Measurements from ENCODE around the gene IMMP2L.

Gene IMMP2L

DNA sequence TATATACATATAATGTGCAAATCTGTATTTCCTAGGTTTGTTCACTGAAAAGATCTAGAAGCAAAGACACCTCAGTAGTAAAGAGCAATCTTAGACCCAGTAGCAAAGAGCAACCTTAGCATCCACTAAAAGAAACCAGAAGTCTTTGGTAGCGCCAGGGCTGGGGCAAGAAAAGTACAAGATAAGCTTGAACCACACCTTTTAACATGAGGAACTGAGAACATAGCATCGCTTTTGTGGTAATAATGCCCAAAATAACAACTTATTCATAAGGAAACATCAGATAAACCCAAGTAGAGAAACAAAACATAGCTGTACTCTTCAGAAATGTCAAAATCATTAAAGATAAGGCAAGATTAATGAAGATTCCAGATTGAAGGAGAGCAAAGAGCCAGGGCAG is 173.4 kb downstream of the IMMP2L start:
- DNase-seq, result no peak

DNA sequence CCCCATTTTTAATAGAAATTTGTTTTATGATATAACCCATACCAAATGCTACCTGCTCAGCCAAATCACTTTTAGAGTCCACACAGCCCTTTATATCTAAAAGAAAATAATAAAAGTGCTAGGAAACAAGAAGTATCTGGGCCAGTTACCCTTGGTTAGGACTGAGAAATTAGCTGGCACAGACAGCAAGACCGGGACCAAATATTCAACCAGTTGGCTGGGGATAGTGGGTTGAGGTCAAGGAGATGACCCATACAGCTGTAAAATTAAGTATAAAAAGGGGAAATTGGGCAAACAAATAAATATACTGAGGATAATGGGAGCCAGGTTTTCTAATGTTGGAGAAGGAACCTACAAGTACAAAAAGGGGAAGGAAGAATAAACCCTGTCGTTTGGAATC is 174.3 kb downstream of the IMMP2L start:
- DNase-seq, result no peak

DNA sequence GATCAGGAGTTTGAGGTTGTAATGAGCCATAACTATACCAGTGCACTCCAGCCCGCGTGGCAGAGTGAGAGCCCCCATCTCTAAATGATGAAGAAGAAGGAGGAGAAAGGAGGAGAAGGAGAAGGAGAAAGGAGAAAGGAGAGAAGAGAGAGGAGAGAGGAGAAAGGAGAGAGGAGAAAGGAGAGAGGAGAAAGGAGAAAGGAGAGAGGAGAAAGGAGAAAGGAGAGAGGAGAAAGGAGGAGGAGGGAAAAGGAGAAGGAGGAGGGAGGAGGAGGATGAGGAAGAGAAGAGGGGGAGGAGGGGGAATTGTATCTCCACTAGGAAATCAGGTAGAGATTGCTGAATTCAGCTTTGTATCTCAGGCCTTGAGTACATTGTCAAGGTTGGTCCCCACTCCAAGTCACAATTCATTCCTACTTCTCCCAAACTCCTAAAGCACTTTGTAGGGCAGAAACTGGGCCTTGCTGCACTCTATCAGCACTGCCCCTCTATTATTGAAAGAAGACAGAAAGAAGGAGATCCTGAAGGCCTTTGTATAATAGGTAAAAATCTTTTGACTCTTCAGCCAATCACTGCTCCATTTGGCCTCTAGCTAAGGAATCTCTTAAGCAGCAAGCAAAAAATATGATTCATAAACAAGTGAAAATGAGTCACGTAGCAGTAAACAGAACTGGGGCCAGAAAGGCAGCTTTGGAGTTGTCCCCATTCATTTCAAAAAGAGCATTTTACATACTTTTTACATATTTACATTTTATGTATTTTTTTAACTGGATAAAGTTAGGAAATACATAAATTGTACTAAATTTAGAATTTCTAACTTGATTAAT is 178.0 kb downstream of the IMMP2L start:
- DNase-seq, result no peak

DNA sequence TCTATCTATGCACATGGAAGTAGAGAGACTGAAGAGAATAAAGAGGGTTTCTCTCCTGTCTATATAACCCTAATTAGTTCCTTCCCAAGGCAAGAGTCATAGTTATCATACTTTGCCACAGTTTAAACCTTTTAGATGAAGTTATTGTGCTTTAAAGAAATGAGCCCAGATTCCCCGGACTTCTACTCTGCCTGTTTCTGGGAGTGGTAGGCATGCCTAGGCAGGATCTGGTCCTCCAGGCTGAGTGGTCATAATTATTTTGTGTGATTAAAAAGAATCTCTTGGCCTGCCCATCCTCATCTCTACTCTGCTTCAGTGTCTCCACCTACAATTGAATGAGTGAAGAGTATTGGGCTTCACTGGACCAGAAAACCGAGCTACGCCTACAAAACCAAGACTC is 179.2 kb downstream of the IMMP2L start:
- DNase-seq, result no peak

DNA sequence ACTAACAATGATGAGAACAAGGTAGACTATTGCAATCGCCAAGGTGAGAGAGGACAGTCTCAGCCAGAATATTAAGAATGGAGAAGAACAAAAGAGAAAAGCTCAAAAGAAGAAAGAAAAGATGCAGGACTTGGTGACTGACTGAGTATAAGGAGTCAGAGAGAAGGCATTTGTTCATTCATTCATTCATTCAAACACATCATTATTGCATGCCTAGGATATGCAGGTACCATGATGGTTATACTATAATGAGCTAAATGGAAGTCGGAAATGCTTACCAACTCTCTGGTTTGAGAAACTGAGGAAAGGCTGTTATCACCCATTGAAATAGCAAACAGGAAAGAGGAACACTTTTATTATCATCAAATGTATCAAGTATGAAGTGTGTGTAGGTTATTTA is 180.7 kb downstream of the IMMP2L start:
- DNase-seq, result no peak

DNA sequence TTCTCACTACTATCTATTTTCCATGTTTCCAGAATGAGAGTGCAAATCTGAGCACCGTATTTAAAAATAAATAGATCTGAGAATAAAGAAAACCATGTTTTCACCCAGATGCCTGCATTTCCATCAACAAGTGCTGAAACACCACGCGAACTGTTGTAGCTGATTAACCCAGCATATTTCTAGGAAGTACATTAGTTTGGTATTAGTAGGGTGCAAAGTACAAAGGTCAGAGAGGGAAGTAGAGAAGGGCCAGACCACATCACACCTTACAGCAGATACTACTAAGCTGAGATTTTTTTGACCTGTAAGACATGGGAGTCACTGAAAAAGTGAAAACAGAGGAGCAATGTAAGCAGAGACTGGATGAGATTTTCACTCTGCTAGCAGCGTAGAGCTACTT is 181.3 kb downstream of the IMMP2L start:
- no peak for DNase-seq

DNA sequence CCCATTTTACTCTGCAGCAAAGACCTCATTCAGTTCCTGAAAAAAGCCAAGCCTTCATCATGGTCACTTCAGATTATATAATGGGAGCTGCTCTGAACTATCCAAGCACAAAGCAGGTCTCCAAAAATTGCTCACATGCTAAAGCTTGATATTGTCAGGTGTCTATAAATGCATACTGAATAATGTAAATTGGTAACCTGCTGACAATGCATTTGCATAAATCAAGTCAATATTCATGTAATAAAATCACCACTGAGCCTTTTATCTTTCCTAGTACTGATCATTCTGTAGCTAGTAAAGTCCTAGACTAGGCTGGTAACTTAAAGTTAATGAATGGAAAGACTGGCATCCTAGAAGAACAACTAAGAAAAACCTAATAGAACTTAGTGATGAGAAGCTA is 188.3 kb downstream of the IMMP2L start:
- no peak for DNase-seq

DNA sequence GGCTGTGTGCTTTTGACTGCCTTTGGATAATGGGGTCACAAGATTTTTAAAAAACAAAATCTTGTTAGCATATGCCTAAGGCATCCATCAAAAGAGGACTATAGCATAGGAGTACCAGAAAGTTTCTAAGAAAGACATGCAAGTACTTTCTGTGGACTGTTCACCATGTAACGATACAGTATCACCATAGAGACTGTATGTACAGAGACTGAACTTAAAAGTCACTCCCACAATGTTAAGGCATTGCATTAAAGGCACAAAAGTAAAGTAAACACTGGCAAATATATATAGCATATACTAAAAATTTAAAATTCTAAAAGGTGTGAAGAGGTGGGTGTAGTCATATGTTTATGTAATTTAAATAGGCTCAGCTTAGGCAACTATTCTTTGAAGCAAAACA is 190.9 kb downstream of the IMMP2L start:
- DNase-seq, result no peak

DNA sequence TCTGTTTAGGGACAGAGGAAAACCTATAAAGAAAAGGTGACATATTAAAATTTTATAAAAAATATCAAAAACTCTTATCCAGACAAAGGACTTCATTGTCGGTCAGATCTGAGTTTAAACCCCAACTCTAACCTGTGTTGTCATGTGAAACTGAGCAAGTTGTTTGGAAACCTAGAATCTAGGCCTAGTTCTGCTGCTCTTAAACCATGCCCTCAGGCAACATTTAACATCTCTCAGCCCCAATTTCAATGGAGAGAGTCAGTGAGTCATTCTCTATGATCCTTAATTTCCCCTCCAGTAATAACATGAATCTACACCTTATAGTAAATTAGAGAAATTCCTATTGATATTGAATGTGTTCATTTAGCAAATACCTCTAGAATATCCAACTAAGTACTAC is 192.3 kb downstream of the IMMP2L start:
- DNase-seq, result no peak

DNA sequence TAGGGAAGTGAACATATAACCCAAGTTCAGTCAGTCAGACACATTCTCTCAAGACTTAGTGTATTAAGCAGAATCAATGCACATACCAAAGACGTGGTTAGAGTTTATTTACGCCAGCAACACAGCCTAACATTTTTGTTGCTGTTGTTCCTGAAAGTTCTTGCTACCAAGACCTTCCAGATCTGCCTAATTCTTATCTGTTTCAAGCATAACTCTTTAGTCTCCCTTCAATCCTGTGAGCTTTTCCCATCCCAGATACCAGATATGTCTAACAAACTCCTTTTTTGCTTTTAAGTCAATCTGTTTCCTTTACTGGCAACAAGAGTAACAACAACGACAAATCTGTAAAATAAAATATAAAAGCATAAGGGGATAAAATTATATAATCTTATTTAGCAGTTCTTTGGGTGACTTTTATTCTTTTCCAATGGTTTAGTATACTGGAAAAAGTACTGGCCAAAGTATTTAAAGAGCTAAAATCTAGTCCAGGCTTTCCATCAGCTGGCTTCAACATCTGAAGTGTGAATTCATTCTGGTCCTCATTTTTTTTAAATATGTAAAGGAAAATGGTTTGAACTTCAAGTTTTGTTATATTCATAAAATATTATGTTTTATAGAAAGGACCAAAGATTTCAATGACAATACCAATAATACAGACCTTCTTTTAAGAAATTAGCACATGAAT is 193.8 kb downstream of the IMMP2L start:
- no peak for DNase-seq

DNA sequence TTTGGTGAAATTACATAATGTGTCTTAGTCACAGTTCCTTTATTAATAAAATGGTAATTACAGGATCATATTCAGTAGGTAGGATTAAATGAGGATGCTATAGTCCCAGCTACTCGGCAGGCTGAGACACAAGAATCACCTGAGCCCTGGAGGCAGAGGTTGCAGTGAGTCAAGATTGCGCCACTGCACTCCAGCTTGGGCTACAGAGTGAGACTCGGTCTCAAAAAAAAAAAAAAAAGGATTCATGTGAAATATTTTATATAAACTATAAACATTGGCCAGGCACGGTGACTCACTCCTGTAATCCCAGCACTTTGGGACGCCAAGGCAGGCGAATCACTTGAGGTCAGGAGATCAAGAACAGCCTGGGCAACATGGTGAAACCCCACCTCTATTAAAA is 197.9 kb downstream of the IMMP2L start:
- DNase-seq, result no peak

DNA sequence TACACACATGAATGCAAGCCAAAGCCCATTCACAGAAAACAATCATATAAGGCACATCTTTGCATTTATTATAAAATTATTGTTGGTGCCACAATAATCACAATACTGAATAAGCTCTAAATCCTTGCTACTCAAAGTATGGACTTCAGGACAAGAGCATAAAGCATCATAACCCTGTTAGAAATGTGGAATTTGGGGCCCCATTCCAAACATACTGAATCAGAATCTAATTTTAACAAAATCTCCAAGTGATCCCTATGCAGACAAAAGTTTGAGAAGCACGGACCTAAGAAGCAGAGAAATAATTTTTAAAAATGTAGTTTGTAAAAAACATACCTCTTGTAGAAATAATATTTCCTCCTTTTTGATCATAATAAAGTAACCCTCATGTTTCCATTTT is 199.2 kb downstream of the IMMP2L start:
- DNase-seq, result no peak

DNA sequence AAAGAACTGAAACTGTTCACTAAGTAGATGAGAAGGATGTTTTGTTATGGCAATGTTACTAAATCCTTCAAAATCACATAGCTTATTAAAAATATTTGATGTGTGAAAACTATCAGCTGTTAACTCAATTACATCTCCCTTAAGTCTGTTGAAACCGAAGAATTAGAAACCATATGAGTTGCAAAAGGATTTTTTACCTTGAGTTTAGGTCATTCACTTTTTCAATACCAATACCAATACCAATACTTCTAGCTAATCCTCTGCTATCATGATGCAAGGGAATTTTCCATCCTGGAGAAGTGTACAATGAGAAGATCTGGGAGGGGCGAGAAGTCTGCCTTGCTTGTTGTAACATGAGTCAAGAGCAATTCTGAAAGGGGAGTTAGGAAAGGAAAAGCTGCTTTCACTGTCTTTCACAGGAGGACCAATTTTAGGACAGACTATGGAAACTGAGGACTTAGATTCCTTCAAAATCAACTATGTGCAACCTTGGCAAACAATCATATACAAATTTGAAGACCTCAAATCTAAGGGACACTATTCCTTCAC is 199.7 kb downstream of the IMMP2L start:
- DNase-seq, result no peak

DNA sequence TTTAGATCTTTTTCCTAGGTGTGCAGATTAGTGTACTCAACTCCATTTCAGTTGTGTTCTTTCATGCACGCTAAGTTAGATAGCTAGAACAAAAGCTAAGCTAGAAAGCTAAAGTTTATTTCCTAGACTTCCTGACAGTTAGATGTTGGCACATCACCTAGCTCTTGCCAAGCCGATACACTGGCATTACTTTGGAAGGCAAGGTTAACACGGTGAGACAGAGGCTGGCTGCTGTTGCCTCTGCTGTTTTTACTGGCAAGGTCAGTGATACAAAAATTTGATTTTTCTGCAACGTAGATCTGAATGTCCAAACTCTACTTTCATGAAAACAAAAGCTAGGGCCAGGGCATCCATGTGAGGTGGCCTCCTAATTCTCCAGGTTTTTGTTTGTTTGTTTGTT is 203.4 kb downstream of the IMMP2L start:
- DNase-seq, result no peak

DNA sequence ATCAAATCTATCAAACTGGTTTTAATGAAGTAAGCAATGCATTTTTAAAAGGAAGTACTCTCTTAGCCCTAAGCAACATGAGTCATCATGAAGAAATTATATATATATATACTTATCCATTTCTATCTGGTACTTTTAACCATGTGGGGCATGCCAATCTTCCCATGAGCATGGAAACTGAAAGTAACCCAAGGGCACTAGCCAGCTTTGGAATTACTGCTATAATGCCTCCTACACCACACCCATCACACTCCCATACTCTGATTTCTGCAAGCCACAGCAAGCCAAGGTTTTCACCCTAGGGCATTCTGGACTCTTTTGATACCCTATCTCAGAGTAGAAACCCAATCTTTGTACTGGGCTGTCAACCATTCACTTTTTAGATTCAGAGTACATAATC is 204.6 kb downstream of the IMMP2L start:
- DNase-seq, result no peak

DNA sequence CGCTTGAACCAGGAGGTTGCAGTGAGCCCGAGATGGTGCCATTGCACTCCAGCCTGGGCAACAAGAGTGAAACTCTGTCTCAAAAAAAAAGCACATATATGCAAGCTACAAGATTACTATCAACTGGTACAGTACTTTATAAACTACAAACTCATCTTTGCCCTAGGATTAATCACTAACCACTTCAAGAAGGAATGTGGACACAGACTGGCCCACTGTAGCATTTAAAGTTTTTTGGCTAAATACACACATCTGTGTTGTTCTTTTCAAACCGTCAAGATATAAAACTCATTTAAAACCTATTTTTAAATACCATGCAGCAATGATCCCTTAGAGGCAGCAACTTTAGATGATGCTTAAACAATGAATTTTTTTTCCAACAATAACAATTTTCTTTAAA is 205.4 kb downstream of the IMMP2L start:
- DNase-seq, result no peak

DNA sequence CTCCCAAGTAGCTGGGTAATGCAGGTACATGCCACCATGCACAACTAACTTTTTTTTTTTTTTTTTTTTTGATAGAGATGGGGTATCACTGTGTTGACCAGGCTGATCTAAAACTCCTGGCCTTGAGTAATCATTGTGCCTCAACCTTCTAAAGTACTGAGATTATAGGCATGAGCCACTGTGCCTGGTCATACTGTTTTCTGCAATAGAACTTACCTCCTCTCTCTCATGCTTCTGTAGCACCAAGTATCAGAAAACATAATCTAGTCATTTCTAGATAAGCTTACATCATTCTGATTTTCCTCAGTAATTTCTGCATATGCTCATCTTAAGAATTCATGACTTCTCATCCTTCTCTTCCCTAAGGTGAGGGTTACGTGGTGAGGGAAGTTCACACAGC is 210.0 kb downstream of the IMMP2L start:
- peak in 1 of 5 donors; percentile 30 for DNase-seq

DNA sequence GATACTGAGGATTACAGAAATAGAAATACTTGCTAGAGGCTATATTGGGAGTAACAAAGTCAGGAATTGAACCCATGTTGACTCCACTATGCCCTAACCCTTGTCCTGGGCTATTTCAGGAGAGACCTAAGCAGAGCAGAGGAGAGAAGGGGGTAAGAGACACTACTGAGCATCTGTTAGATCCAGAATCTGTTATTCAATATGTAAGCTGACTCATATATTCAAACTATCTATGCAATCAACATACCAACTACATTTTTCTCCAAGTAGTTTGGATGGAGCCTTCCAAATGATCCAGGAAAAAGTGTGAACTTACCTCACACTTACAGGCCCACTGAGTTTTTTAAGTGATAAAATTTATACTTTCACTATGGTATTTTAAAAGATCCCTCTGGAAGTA is 216.1 kb downstream of the IMMP2L start:
- DNase-seq, result no peak

DNA sequence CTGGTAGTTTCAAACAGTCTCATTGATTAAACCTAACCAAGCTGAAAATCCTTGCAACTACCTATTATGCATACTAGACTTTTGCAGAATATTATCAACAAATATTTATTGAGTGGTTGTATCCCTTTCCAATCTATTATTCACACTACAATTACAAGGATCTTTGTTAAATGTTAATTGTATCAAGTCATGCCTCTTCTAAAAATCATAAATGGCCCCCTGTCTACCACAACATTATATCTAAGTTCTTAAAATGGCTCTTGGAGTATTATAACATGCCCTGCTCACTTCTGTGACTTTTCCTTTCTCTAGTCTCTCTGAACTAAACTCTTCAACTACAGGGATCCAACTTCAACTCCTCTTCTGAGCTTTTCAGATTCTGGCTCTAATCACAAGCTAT is 219.3 kb downstream of the IMMP2L start:
- no peak for DNase-seq

DNA sequence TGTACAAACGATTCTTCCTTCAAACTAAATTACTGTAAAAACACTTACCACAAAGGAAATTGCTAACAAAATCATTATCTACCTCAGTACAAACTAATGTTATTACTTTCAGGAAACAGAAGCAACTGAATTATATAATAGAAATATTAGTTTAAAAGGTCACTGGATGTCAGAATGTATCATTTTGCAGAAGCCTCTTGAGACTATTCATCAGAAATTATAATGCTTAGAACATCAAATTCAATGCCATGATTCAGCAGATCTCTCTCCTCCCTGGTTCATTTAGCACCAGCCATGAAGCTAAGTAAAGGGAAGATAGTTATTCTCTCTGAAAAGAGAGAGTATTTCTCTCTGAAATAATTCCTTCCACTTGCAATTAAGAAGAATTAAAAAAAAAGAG is 223.3 kb downstream of the IMMP2L start:
- DNase-seq, result no peak

DNA sequence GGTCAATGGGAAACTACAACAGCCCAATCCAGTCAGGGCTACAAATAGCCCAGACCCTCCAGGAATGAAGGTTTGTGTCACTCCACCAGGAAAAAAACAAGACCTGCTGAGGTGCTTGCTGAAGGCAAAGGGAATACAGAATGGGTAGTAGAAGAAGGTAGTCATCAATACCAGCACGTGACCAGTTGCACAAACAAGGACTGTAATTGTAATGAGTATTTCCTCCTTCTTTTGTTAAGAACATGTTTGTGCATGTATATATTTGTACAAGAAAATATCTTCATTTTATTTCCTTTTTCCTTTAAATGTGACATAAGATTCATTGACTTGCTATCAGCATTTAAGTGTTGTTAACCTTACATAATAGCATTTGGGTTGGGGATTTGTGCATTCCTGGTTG is 229.3 kb downstream of the IMMP2L start:
- no peak for DNase-seq

DNA sequence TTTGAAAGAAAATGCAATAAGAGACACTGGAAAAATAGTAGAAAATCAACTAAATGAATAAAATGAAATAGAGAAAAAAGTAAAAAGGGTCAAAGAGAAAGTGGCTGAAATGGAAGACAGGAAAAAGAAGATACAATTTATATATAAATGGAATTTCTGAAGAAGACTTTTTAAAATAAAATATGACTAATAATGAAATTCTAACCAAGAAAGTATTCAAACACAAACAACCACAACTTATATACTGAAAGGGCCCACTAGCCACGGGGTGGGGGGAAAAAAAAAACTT is 232.1 kb downstream of the IMMP2L start:
- no peak for DNase-seq

DNA sequence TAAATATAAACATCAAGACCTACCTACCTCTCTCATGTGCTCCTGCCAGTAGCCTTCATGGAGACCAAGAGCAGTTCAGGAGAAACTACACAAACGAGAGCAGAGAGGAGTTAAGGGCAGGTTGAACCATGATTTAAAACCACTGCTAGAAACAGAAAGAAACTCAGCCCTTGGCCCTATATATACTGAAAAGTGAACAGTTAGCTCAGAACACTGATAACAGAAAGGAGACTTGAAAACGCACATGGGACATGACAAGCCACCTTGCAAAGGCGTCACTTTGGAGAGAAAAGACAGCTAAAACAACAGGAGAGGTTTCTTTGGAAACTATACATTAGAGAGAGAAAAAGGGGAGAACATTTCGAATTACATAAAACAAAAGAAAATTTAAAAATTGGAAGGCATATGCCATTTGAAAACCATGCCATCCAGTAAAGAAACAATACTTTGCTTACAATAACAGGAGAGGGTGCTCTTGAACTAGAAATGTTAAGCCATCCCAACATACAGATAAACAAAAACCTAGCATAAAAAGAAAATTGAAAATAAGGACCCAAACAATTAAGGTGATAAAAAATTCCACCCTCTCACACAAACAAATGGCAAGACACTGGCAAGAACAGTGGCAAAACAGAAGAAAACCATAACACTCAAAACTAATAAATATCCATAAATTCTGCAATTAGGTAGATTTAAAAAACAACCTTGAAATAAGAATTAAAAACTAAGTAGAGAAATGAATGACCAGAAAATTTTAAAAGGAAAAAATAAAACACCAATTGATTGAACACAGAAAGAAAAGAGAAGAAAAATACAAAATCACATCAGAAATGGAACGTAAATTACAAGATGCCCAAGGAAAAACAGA is 232.7 kb downstream of the IMMP2L start:
- no peak for DNase-seq

DNA sequence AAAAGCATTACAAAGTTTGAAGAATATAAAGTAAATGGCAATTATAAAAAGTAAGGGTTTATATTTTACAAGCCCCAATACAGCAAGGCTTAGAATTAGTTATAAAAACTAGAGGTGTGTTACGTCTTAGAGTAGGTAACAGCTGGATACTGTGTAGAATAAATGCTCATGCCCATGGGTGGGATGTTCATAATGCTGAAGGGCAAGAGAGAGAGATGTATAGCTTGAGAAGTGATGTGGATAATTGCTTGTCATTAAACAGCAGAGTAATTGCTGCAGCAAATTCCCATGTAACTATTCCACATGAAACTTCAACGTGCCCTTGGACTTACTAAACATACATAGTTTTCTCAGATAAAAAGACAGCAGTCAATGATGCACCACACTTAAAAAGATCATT is 233.8 kb downstream of the IMMP2L start:
- no peak for DNase-seq

All from T-helper 1 cell (primary cell).